Fibroblast of the aortic adventitia (primary cell): ENCODE results near the gene KCNQ1. TPM values are rescaled to one million over a fixed set of nuclear protein-coding genes. Genes with fewer than 3 reads are reported as not detected.

Experiments used
- DNase-seq: peaks from one replicate; pipeline ENCODE4 v3.0.0-alpha.2; 2010; ENCODE audit warnings: low read depth
- H3K4me3 ChIP-seq: 2 replicates; pipeline ENCODE4 v1.5.1; 2011; ENCODE audit warnings: low read depth, mild to moderate bottlenecking, control low read depth, low read length, moderate library complexity
- total RNA-seq: library from RNA; depleted of rRNA; stranded (reverse); fragments of >200 nt; gene quantifications from 2 replicates; pipeline ENCODE4 v1.2.3, GENCODE V29; 2012; ENCODE audit warnings: low replicate concordance
- TF ChIP-seq, protein P1 (sequence below): IDR thresholded peaks from 2 replicates; pipeline ENCODE4 v1.5.1; 2011; ENCODE audit warnings: mild to moderate bottlenecking, low read length, control low read depth, inconsistent platforms; ENCODE audit not compliant: insufficient read depth

The KCNQ1 gene
- total RNA-seq, 1 donor: not detected

DNA sequence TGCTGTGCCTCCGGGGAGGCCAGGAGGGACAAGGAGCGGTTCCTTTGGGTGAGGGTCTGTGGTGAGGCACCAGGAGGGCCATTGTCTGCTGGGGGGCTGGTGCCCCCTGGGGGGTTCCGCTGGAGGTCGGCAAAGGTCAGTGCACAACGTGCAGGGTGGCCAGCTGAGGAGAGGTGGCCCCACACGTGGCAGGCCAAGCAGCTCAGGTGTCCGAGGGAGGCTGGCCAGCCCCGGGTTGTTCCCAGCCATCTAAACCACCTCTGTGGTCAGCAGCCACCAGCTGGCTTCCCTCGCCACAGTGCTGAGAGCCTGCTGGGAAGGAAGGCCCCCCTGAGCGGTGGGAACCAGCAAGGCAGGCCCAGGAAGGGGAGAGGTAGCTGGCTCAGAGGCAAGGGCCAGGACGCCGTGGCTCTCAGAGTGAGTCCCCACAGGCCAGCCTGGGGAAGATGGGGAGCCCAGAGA lies 40.0 kb upstream of the KCNQ1 start:
- DNase-seq: no peak
- TF ChIP-seq, protein P1, sequence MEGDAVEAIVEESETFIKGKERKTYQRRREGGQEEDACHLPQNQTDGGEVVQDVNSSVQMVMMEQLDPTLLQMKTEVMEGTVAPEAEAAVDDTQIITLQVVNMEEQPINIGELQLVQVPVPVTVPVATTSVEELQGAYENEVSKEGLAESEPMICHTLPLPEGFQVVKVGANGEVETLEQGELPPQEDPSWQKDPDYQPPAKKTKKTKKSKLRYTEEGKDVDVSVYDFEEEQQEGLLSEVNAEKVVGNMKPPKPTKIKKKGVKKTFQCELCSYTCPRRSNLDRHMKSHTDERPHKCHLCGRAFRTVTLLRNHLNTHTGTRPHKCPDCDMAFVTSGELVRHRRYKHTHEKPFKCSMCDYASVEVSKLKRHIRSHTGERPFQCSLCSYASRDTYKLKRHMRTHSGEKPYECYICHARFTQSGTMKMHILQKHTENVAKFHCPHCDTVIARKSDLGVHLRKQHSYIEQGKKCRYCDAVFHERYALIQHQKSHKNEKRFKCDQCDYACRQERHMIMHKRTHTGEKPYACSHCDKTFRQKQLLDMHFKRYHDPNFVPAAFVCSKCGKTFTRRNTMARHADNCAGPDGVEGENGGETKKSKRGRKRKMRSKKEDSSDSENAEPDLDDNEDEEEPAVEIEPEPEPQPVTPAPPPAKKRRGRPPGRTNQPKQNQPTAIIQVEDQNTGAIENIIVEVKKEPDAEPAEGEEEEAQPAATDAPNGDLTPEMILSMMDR: no peak
- H3K4me3 ChIP-seq: no peak overlapping the region

DNA sequence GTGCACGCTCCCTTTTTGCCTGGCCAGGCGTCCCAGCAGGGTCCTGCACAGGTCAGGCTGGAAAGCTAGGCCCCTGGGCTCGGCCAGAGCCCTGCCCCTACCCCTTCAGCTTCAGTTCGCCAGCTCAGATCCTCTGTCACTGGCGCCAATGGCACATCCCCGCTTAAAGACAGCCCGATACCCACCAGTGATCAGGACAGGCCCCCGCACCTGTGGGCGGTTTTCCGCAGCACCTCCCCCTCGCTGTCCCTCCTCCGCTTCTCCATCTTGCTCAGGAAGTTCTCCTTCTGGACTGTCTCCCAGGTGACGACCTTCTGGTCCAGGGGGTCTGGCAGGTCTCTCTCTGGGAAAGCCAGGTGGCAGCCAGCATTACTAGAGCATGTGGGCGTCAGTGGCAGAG lies 38.4 kb upstream of the KCNQ1 start:
- no peak for DNase-seq
- TF ChIP-seq, protein P1: no peak
- no peak overlapping the region for H3K4me3 ChIP-seq

DNA sequence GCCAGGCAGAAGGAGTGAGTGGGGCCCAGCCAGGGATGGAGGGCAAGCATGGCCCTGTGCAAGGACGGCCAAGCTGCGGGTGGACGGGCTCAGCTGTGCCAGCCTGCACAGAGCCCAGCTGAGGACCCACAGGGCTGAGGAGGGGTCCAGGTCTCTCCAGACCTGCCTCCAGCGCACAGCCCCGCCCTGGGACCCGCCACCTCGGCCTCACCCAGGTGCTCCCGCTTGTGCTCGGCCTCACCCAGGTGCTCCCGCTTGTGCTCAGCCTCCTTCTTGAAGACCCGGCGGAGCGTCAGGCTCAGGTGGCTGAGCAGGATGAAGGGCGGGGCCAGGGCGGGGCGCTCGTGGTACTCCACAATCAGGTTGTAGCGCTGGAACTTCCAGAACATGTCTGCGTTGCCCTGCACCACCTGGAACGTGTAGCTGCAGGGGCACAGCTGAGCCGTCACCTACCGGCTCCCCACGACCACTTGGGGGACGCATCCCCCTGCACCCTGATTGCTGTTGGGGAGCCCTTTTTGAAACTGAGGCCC lies 37.9 kb upstream of the KCNQ1 start:
- TF ChIP-seq, protein P1: no peak
- no peak for DNase-seq
- no peak overlapping the region for H3K4me3 ChIP-seq

DNA sequence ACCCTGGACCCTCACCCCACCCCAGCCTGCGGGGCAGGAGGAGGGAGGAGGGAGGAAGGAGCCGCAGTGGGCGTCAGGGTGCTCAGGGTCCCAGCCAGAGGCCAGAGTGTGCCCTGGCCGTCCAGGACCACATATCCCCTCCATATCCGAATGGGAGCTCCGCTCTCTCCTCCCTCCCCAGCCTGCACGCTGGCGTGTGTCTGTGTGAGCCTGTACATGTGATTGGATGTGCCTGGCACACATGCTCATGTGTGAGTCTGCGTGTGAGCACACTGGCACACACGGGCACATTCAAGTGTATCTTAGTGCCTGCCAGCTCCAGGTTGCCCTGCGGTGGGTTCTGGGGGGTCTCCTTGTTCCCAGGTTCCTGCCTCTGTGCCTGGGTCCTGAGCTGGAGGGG lies 36.1 kb upstream of the KCNQ1 start:
- TF ChIP-seq, protein P1: no peak
- DNase-seq: no peak

DNA sequence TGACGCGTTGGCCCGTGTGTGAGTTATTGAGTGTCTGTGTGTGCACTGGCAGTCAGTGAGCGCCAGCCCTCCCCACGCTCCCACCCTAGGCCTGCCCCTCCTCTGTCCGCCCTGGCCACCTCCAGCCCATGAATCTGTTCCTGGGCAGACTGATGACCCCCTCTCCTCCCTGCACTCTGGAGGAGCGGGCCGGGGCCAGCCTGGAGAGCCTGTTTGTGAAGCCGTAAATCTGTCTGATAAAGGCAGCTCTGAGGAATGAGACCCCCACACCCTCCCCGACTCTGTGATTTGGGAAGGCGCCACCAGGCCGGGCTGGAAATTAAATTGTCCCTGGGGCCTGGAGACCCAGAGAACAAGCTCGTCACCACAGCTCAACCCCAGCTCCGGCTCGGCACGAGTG lies 35.7 kb upstream of the KCNQ1 start:
- TF ChIP-seq, protein P1: no peak
- DNase-seq: no peak

More for the DNA sequence above, 36.1 kb upstream of the KCNQ1 start:
- no peak overlapping the region for H3K4me3 ChIP-seq

DNA sequence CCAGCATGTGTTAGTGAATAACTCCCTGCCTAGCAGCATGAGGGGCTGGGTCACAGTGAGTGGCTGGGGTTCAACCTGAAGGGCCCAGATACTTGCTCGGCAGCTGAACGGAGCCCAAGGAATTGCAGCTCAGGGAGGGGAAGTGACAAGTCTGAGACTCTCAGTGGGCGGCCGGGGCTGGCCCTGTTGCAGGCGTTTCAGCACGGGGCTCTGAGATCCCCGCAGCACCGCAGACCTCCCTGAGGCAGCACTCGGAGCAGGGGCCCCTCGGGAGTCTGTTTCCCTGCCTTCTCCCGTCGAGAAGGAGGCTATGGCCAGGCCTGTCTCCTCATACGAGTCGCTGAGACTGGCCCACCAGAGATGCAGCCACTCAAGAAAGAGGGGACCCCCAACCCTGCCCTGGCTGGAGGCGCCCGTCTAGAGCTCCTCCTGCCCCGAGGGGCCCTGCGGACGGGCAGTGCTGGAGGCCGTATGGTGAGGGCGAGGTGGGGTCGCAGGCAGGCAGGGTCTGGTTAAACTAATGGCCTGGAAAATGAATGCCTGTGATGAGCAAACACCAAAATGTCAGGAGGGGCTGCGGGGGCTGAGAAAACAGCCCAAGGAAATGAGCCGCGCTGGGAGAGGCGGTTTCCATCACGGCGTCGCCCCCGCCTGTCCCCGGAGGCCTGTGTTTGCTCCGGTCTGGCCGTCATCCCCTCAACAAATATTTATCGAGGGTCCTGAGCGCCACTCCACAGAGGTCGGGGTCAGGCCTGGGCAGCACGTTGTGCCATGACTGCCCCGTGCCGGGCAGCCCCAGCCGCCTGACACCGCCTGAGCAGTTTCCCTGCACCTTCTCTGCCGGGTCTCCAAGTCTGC lies 35.0 kb upstream of the KCNQ1 start:
- no peak for DNase-seq
- H3K4me3 ChIP-seq: no peak overlapping the region
- TF ChIP-seq, protein P1: no peak

More for the DNA sequence above, 35.7 kb upstream of the KCNQ1 start:
- no peak overlapping the region for H3K4me3 ChIP-seq
